Measurements from ENCODE around the gene ITGAL. TPM values are rescaled to one million over a fixed set of nuclear protein-coding genes. Genes with fewer than 3 reads are reported as not detected.

ITGAL gene
- total and polyA plus RNA-seq, 2 experiments from 2014 or later = 0.95 to 3.4 TPM

- Histone ChIP-seq H3K4me1 (ENCODE audit: insufficient read depth) (no peaks in the 10 kb centered on the region), H3K4me2 (no peak overlapping the region), H3K36me3 (replicated peaks; ENCODE audit: insufficient read depth, low read depth) (no peaks in the 10 kb centered on the region), H3K27me3 (no peaks in the 10 kb centered on the region), H3K79me2 (no peaks in the 10 kb centered on the region), H4K20me1 (ENCODE audit: insufficient read depth, poor library complexity, severe bottlenecking) (no peaks in the 10 kb centered on the region), H3K4me3 (no peak overlapping the region), H2AFZ (no peak overlapping the region), H3K9me3 (ENCODE audit: low read depth) (no peaks in the 10 kb centered on the region), H3K27ac (no peak overlapping the region), H3K9me2 (replicated peaks; ENCODE audit: insufficient read depth) (no peaks in the 10 kb centered on the region)
- WGBS (ENCODE audit: low lambda C conversion rate, missing lambda C conversion rate) = 89% methylated on average over 11 of the region's 11 CpGs
- TF ChIP-seq EZH2 (IDR thresholded peaks at IDR 0.05; ENCODE audit: borderline replicate concordance) = no peak
- TF ChIP-seq EZH2phosphoT487 (IDR thresholded peaks at IDR 0.05; ENCODE audit: low read depth, severe bottlenecking, unreplicated experiment) = no peak
- TF ChIP-seq CTCF (IDR thresholded peaks at IDR 0.05; ENCODE audit: poor library complexity) = no peak
- DNase-seq (ENCODE audit: low spot score) = no peak
Measured at GRCh38 chr16:30493941-30494488, 21.5 kb downstream of the ITGAL start.

GRCh38 chr16:30494709-30495108 lies 22.2 kb downstream of the ITGAL start:
- Histone ChIP-seq H3K27ac (no peak overlapping the region), H3K9me3 (ENCODE audit: low read depth) (no peaks in the 10 kb centered on the region), H3K9me2 (replicated peaks; ENCODE audit: insufficient read depth) (no peaks in the 10 kb centered on the region), H3K27me3 (no peaks in the 10 kb centered on the region), H3K4me3 (no peak overlapping the region), H3K36me3 (replicated peaks; ENCODE audit: insufficient read depth, low read depth) (no peaks in the 10 kb centered on the region), H2AFZ (no peak overlapping the region), H3K4me2 (no peak overlapping the region), H3K79me2 (no peaks in the 10 kb centered on the region), H4K20me1 (ENCODE audit: insufficient read depth, poor library complexity, severe bottlenecking) (no peaks in the 10 kb centered on the region), H3K4me1 (ENCODE audit: insufficient read depth) (no peaks in the 10 kb centered on the region)
- WGBS (ENCODE audit: low lambda C conversion rate, missing lambda C conversion rate) = 73% methylated on average over 12 of the region's 12 CpGs
- TF ChIP-seq CTCF (IDR thresholded peaks at IDR 0.05; ENCODE audit: poor library complexity) (no peak), EZH2 (IDR thresholded peaks at IDR 0.05; ENCODE audit: borderline replicate concordance) (no peak), EZH2phosphoT487 (IDR thresholded peaks at IDR 0.05; ENCODE audit: low read depth, severe bottlenecking, unreplicated experiment) (no peak)
- no peak for DNase-seq (ENCODE audit: low spot score)

GRCh38 chr16:30499284-30499683 lies 26.7 kb downstream of the ITGAL start:
- TF ChIP-seq EZH2phosphoT487 (IDR thresholded peaks at IDR 0.05; ENCODE audit: low read depth, severe bottlenecking, unreplicated experiment) = no peak
- no peak for TF ChIP-seq EZH2 (IDR thresholded peaks at IDR 0.05; ENCODE audit: borderline replicate concordance)
- no peak for TF ChIP-seq CTCF (IDR thresholded peaks at IDR 0.05; ENCODE audit: poor library complexity)
- no peaks in the 10 kb centered on the region for H3K9me3 ChIP-seq (ENCODE audit: low read depth)
- H3K4me1 ChIP-seq (ENCODE audit: insufficient read depth) = no peaks in the 10 kb centered on the region
- H3K4me2 ChIP-seq = no peak overlapping the region
- DNase-seq (ENCODE audit: low spot score) = no peak
- WGBS (ENCODE audit: low lambda C conversion rate, missing lambda C conversion rate) = 87% methylated on average over 8 of the region's 8 CpGs
- H3K27ac ChIP-seq = no peak overlapping the region
- H3K9me2 ChIP-seq (replicated peaks; ENCODE audit: insufficient read depth) = no peaks in the 10 kb centered on the region
- no peak overlapping the region for H2AFZ ChIP-seq
- H3K36me3 ChIP-seq (replicated peaks; ENCODE audit: insufficient read depth, low read depth) = no peaks in the 10 kb centered on the region
- H3K79me2 ChIP-seq = no peaks in the 10 kb centered on the region
- no peak overlapping the region for H3K4me3 ChIP-seq
- H3K27me3 ChIP-seq = no peaks in the 10 kb centered on the region
- H4K20me1 ChIP-seq (ENCODE audit: insufficient read depth, poor library complexity, severe bottlenecking) = no peaks in the 10 kb centered on the region

All from hepatocyte (in vitro differentiated cells).